ENCODE data around the gene GBP5.
A peak's percentile ranks its signal among the peaks of the same experiment; 100 is the strongest.

GBP5 gene

DNA sequence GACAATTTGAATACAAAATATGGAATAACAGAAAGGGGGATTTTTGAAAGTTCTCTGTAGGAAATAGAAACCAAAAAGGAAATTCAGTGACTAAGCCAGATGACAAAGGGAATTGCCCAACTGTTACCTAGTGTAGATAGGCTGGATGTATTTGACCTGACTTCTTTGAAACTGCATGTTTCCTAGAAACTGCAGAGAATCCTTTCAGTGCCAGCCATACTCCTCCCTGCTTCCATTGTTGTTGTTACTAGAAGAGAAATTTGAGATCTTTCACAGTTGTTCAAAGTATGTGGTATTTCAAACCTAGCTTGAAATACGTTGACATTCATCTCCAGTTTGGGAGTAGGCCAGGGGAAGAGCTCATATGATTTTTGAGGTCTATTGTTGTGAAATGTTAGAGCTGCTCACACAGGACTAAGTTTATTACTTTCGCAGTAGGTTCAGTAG is 1.8 kb upstream of the GBP5 start:
- H2BK12ac ChIP-seq (ENCODE audit: low read length), result no peak overlapping the region
- H3K4me2 ChIP-seq (ENCODE audit: low read length), result no peak overlapping the region
- peaks cover 3% of the 10 kb centered on the region for H3K9me3 ChIP-seq (ENCODE audit: insufficient read depth, low read depth, low read length)
- WGBS (ENCODE audit: extremely low coverage, insufficient coverage, insufficient read length), result no CpG with 5 or more reads among the region's 2 CpGs
- H2AK5ac ChIP-seq (ENCODE audit: low read length), result no peak overlapping the region
- no peak overlapping the region for H4K91ac ChIP-seq (ENCODE audit: low read depth, low read length)
- H2BK120ac ChIP-seq (ENCODE audit: insufficient read depth, low read length, poor library complexity), result no peak overlapping the region
- H3K4ac ChIP-seq (ENCODE audit: low read depth, low read length), result no peak overlapping the region
- no peaks in the 10 kb centered on the region for H3K79me2 ChIP-seq (ENCODE audit: control insufficient read depth, insufficient read depth, low read length, poor library complexity)
- H3K18ac ChIP-seq (ENCODE audit: low read length), result no peak overlapping the region
- no peak overlapping the region for H3K9ac ChIP-seq (ENCODE audit: low read length)
- no peak overlapping the region for H2BK5ac ChIP-seq (ENCODE audit: low read depth, low read length, poor library complexity)
- H4K12ac ChIP-seq (ENCODE audit: low read depth, low read length), result no peak overlapping the region
- no peaks in the 10 kb centered on the region for H3K4me1 ChIP-seq (ENCODE audit: control insufficient read depth in 1 of 2, insufficient read depth in 2 of 2, low read length in 2 of 2)
- peak; percentile 34 to 75 for DNase-seq
- H3K27me3 ChIP-seq (ENCODE audit: insufficient read depth, low read length), result no peaks in the 10 kb centered on the region
- H3K23ac ChIP-seq (ENCODE audit: low read length), result no peak overlapping the region
- H3K79me1 ChIP-seq (ENCODE audit: low read length), result no peaks in the 10 kb centered on the region
- H3K4me3 ChIP-seq (ENCODE audit: low read depth, low read length), result no peak overlapping the region
- H2AFZ ChIP-seq (ENCODE audit: insufficient read depth, low read length, poor library complexity), result no peak overlapping the region
- H3K36me3 ChIP-seq (ENCODE audit: control insufficient read depth in 1 of 2, insufficient read depth in 2 of 2, low read length in 2 of 2), result no peaks in the 10 kb centered on the region
- H3K27ac ChIP-seq (ENCODE audit: low read depth, low read length), result no peak overlapping the region
- H3K14ac ChIP-seq (ENCODE audit: low read length), result no peak overlapping the region
- no peak overlapping the region for H4K8ac ChIP-seq (ENCODE audit: low read depth, low read length)

- no peak overlapping the region for H3K4me2 ChIP-seq (ENCODE audit: low read length)
- no peak for DNase-seq
- no peak overlapping the region for H2AFZ ChIP-seq (ENCODE audit: insufficient read depth, low read length, poor library complexity)
- no peak overlapping the region for H2BK120ac ChIP-seq (ENCODE audit: insufficient read depth, low read length, poor library complexity)
- no peaks in the 10 kb centered on the region for H3K27me3 ChIP-seq (ENCODE audit: insufficient read depth, low read length)
- H4K8ac ChIP-seq (ENCODE audit: low read depth, low read length), result no peak overlapping the region
- no peak overlapping the region for H3K4ac ChIP-seq (ENCODE audit: low read depth, low read length)
- H3K23ac ChIP-seq (ENCODE audit: low read length), result no peak overlapping the region
- WGBS (ENCODE audit: extremely low coverage, insufficient coverage, insufficient read length), result no CpG with 5 or more reads among the region's 13 CpGs
- H3K14ac ChIP-seq (ENCODE audit: low read length), result no peak overlapping the region
- H4K12ac ChIP-seq (ENCODE audit: low read depth, low read length), result no peak overlapping the region
- no peak overlapping the region for H4K91ac ChIP-seq (ENCODE audit: low read depth, low read length)
- no peak overlapping the region for H3K9ac ChIP-seq (ENCODE audit: low read length)
- no peak overlapping the region for H3K27ac ChIP-seq (ENCODE audit: low read depth, low read length)
- no peak overlapping the region for H2AK5ac ChIP-seq (ENCODE audit: low read length)
- no peaks in the 10 kb centered on the region for H3K36me3 ChIP-seq (ENCODE audit: control insufficient read depth in 1 of 2, insufficient read depth in 2 of 2, low read length in 2 of 2)
- no peaks in the 10 kb centered on the region for H3K79me2 ChIP-seq (ENCODE audit: control insufficient read depth, insufficient read depth, low read length, poor library complexity)
- H2BK12ac ChIP-seq (ENCODE audit: low read length), result no peak overlapping the region
- peaks cover 4% of the 10 kb centered on the region for H3K9me3 ChIP-seq (ENCODE audit: insufficient read depth, low read depth, low read length)
- no peaks in the 10 kb centered on the region for H3K4me1 ChIP-seq (ENCODE audit: control insufficient read depth in 1 of 2, insufficient read depth in 2 of 2, low read length in 2 of 2)
- no peak overlapping the region for H2BK5ac ChIP-seq (ENCODE audit: low read depth, low read length, poor library complexity)
- no peak overlapping the region for H3K4me3 ChIP-seq (ENCODE audit: low read depth, low read length)
- no peaks in the 10 kb centered on the region for H3K79me1 ChIP-seq (ENCODE audit: low read length)
- no peak overlapping the region for H3K18ac ChIP-seq (ENCODE audit: low read length)
Measured at GRCh38 chr1:89273324-89273778, 691 bp upstream of the GBP5 start.

- no CpG with 5 or more reads among the region's 3 CpGs for WGBS (ENCODE audit: extremely low coverage, insufficient coverage, insufficient read length)
- Histone ChIP-seq H3K36me3 (ENCODE audit: control insufficient read depth in 1 of 2, insufficient read depth in 2 of 2, low read length in 2 of 2) (no peaks in the 10 kb centered on the region), H3K27me3 (ENCODE audit: insufficient read depth, low read length) (no peaks in the 10 kb centered on the region)
Measured at GRCh38 chr1:89271341-89272015, 1.2 kb downstream of the GBP5 start.

GRCh38 chr1:89270423-89270822 is 2.2 kb downstream of the GBP5 start:
- H4K8ac ChIP-seq (ENCODE audit: low read depth, low read length), result no peak overlapping the region
- H2BK120ac ChIP-seq (ENCODE audit: insufficient read depth, low read length, poor library complexity), result no peak overlapping the region
- H3K4ac ChIP-seq (ENCODE audit: low read depth, low read length), result no peak overlapping the region
- no peak overlapping the region for H3K27ac ChIP-seq (ENCODE audit: low read depth, low read length)
- no peak overlapping the region for H3K23ac ChIP-seq (ENCODE audit: low read length)
- H3K79me2 ChIP-seq (ENCODE audit: control insufficient read depth, insufficient read depth, low read length, poor library complexity), result no peaks in the 10 kb centered on the region
- H3K14ac ChIP-seq (ENCODE audit: low read length), result no peak overlapping the region
- H4K91ac ChIP-seq (ENCODE audit: low read depth, low read length), result no peak overlapping the region
- H2BK5ac ChIP-seq (ENCODE audit: low read depth, low read length, poor library complexity), result no peak overlapping the region
- no peak overlapping the region for H3K18ac ChIP-seq (ENCODE audit: low read length)
- no peak overlapping the region for H2AK5ac ChIP-seq (ENCODE audit: low read length)
- H3K9me3 ChIP-seq (ENCODE audit: insufficient read depth, low read depth, low read length), result peaks cover 4% of the 10 kb centered on the region
- H2AFZ ChIP-seq (ENCODE audit: insufficient read depth, low read length, poor library complexity), result no peak overlapping the region
- H2BK12ac ChIP-seq (ENCODE audit: low read length), result no peak overlapping the region
- no CpG with 5 or more reads among the region's 1 CpG for WGBS (ENCODE audit: extremely low coverage, insufficient coverage, insufficient read length)
- H3K4me1 ChIP-seq (ENCODE audit: control insufficient read depth in 1 of 2, insufficient read depth in 2 of 2, low read length in 2 of 2), result no peaks in the 10 kb centered on the region
- DNase-seq, result no peak
- no peaks in the 10 kb centered on the region for H3K27me3 ChIP-seq (ENCODE audit: insufficient read depth, low read length)
- no peaks in the 10 kb centered on the region for H3K36me3 ChIP-seq (ENCODE audit: control insufficient read depth in 1 of 2, insufficient read depth in 2 of 2, low read length in 2 of 2)
- H3K9ac ChIP-seq (ENCODE audit: low read length), result no peak overlapping the region
- H3K4me3 ChIP-seq (ENCODE audit: low read depth, low read length), result no peak overlapping the region
- H3K4me2 ChIP-seq (ENCODE audit: low read length), result no peak overlapping the region
- H4K12ac ChIP-seq (ENCODE audit: low read depth, low read length), result no peak overlapping the region
- H3K79me1 ChIP-seq (ENCODE audit: low read length), result no peaks in the 10 kb centered on the region

More at GRCh38 chr1:89271341-89272015, 1.2 kb downstream of the GBP5 start:
- Histone ChIP-seq H3K79me1 (ENCODE audit: low read length) (no peaks in the 10 kb centered on the region), H2AK5ac (ENCODE audit: low read length) (no peak overlapping the region), H3K4me2 (ENCODE audit: low read length) (no peak overlapping the region), H3K9ac (ENCODE audit: low read length) (no peak overlapping the region), H4K91ac (ENCODE audit: low read depth, low read length) (no peak overlapping the region), H4K12ac (ENCODE audit: low read depth, low read length) (no peak overlapping the region), H3K4me1 (ENCODE audit: control insufficient read depth in 1 of 2, insufficient read depth in 2 of 2, low read length in 2 of 2) (no peaks in the 10 kb centered on the region), H4K8ac (ENCODE audit: low read depth, low read length) (no peak overlapping the region), H3K18ac (ENCODE audit: low read length) (no peak overlapping the region), H3K9me3 (ENCODE audit: insufficient read depth, low read depth, low read length) (peaks cover 4% of the 10 kb centered on the region), H3K4me3 (ENCODE audit: low read depth, low read length) (no peak overlapping the region), H3K14ac (ENCODE audit: low read length) (no peak overlapping the region), H3K23ac (ENCODE audit: low read length) (no peak overlapping the region), H3K27ac (ENCODE audit: low read depth, low read length) (no peak overlapping the region), H2BK120ac (ENCODE audit: insufficient read depth, low read length, poor library complexity) (no peak overlapping the region), H3K79me2 (ENCODE audit: control insufficient read depth, insufficient read depth, low read length, poor library complexity) (no peaks in the 10 kb centered on the region), H3K4ac (ENCODE audit: low read depth, low read length) (no peak overlapping the region), H2BK12ac (ENCODE audit: low read length) (no peak overlapping the region), H2AFZ (ENCODE audit: insufficient read depth, low read length, poor library complexity) (no peak overlapping the region), H2BK5ac (ENCODE audit: low read depth, low read length, poor library complexity) (no peak overlapping the region)
- peak in 1 of 2 donors; percentile 14 for DNase-seq

Data from trophoblast cell (in vitro differentiated cells and primary cell).